Measurements from ENCODE around the gene OR7A5.
"Not testable (repeated sequence)": the region's sequence is repeated elsewhere in the genome, so short reads cannot be mapped to it uniquely, and the experiment has no call there.

OR7A5 gene

GRCh38 chr19:14785102-14785793, 49.7 kb downstream of the OR7A5 start:
- in situ Hi-C loops (cut with HindIII; ENCODE audit: low sequenced_read_pairs), result not testable (repeated sequence)

- in situ Hi-C loops (cut with HindIII; ENCODE audit: low sequenced_read_pairs), result not testable (repeated sequence)
These were observed 50.3 kb downstream of the OR7A5 start for GRCh38 chr19:14784730-14785101.

- in situ Hi-C loops (cut with HindIII; ENCODE audit: low sequenced_read_pairs), result not testable (repeated sequence)
These were observed 51.5 kb downstream of the OR7A5 start for GRCh38 chr19:14783410-14783998.

- in situ Hi-C loops (cut with HindIII; ENCODE audit: low sequenced_read_pairs), result no loop called here
These were observed 52.2 kb downstream of the OR7A5 start for GRCh38 chr19:14782626-14783409.

GRCh38 chr19:14781713-14782536, 53.1 kb downstream of the OR7A5 start:
- in situ Hi-C loops (cut with HindIII; ENCODE audit: low sequenced_read_pairs), result not testable (repeated sequence)

- in situ Hi-C loops (cut with HindIII; ENCODE audit: low sequenced_read_pairs), result not testable (repeated sequence)
These were observed 54.3 kb downstream of the OR7A5 start for GRCh38 chr19:14780622-14781225.

GRCh38 chr19:14779151-14779550, 55.8 kb downstream of the OR7A5 start:
- in situ Hi-C loops (cut with HindIII; ENCODE audit: low sequenced_read_pairs), result no loop called here

GRCh38 chr19:14778110-14778845, 56.7 kb downstream of the OR7A5 start, which contains the start of gene ADGRE2:
TSS of gene ADGRE2 (minus strand) at chr19:14778560. CDS start at chr19:14776756, 1,804 bp downstream.
- in situ Hi-C loops (cut with HindIII; ENCODE audit: low sequenced_read_pairs), result not testable (repeated sequence)

GRCh38 chr19:14777645-14778044, 57.3 kb downstream of the OR7A5 start:
- in situ Hi-C loops (cut with HindIII; ENCODE audit: low sequenced_read_pairs), result not testable (repeated sequence)
